Measurements from ENCODE around the gene C10orf53.

- TF ChIP-seq, protein P1, sequence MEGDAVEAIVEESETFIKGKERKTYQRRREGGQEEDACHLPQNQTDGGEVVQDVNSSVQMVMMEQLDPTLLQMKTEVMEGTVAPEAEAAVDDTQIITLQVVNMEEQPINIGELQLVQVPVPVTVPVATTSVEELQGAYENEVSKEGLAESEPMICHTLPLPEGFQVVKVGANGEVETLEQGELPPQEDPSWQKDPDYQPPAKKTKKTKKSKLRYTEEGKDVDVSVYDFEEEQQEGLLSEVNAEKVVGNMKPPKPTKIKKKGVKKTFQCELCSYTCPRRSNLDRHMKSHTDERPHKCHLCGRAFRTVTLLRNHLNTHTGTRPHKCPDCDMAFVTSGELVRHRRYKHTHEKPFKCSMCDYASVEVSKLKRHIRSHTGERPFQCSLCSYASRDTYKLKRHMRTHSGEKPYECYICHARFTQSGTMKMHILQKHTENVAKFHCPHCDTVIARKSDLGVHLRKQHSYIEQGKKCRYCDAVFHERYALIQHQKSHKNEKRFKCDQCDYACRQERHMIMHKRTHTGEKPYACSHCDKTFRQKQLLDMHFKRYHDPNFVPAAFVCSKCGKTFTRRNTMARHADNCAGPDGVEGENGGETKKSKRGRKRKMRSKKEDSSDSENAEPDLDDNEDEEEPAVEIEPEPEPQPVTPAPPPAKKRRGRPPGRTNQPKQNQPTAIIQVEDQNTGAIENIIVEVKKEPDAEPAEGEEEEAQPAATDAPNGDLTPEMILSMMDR (IDR thresholded peaks at IDR 0.05; ENCODE audit: control extremely low read depth in 1 of 3, insufficient read depth in 1 of 3, low read depth in 1 of 3, low read length in 3 of 3), result no peak
- no peak for TF ChIP-seq EP300 (IDR thresholded peaks at IDR 0.05; ENCODE audit: borderline replicate concordance in 1 of 2, low read depth in 2 of 2, low read length in 2 of 2)
- TF ChIP-seq EZH2 (IDR thresholded peaks at IDR 0.05; ENCODE audit: low read depth, low read length, severe bottlenecking), result no peak
- TF ChIP-seq CREB1 (IDR thresholded peaks at IDR 0.05), result no peak
- no peak for TF ChIP-seq TBP (IDR thresholded peaks at IDR 0.05; ENCODE audit: low read depth, low read length)
- TF ChIP-seq TCF12 (IDR thresholded peaks at IDR 0.05; ENCODE audit: low read depth, low read length), result no peak
- no peak for TF ChIP-seq POLR2AphosphoS5 (IDR thresholded peaks at IDR 0.05; ENCODE audit: low read depth, low read length)
These were observed 28.2 kb upstream of the C10orf53 start for GRCh38 chr10:49651039-49651835.
